ENCODE results near the gene U2AF1L4.

The U2AF1L4 gene

DNA sequence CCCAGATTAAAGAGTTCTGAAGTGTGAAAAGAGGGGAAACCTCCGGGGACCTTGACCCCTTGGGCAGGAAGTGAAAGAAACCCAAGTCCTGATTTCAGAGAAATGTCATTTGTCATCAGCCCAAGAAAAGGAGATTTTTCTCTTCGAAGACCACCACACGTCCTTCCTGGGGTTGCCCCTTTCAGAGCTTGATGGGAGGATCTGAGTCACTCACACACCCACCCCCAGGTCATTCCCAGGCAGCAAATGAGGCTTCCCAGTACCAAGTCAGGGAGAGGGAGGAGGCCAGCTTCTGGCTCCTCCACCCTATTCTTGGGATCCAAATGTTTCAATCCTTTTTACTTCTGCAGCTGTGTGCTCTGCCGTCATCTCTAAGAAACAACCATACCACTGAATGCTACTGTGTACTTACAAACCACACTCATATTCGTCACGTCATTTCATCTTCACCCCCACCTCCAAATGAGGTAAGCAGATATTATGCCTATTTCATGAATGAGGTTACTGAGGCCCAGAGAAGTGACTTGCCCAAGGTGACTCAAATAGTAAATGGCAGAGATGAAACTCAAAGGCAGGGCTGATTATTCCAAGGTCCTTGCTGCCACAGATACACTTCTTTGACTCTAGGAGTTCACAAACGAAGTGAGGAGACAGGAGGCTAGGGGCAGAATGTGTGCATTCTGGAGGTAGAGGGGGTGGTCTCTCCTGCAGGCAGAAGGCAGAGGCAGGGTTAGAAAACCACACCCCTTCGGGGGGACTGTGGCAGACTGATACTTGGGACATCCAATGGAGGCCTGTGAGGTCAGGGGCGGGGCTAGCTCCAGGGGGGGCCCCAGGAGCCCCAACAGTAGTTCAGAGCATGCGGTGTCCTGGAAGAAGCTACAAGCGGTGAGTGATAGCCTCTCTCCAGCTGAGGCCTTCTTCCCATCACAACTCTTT lies 32.4 kb downstream of the U2AF1L4 start:
- peak; percentile 74 for DNase-seq (ENCODE audit: low read depth)

- DNase-seq (ENCODE audit: low read depth): peak; percentile 52
These were observed 34.2 kb downstream of the U2AF1L4 start for GRCh38 chr19:35710784-35711723.

- no peak for DNase-seq (ENCODE audit: low read depth)
These were observed 36.8 kb downstream of the U2AF1L4 start for GRCh38 chr19:35708391-35708790.

DNA sequence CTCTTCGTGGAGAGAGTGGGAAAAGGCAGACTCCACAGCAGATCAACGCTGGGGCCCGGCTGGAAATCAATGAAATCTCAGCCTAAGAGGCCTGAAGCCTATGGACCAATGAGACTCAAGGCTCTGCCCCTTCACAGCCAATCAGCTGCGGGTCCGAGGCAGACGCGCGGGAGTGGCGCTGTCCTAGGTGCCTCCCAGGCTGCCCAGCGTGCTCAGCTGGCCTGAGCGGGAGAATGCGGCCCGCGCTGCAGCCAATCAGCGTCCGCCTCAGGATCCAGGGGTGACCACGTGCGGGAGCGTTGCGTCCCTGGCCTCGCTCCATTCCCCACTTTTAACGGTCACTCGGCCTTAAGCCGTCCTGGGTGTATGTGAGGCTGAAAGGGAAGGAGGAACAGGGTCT lies 41.0 kb downstream of the U2AF1L4 start, which contains the start of gene ZBTB32:
Gene ZBTB32 (plus strand): TSS at position 341 of the 400 bp plus-strand sequence. CDS start 10,069 bp downstream, outside the sequence.
- no peak for DNase-seq (ENCODE audit: low read depth)

DNA sequence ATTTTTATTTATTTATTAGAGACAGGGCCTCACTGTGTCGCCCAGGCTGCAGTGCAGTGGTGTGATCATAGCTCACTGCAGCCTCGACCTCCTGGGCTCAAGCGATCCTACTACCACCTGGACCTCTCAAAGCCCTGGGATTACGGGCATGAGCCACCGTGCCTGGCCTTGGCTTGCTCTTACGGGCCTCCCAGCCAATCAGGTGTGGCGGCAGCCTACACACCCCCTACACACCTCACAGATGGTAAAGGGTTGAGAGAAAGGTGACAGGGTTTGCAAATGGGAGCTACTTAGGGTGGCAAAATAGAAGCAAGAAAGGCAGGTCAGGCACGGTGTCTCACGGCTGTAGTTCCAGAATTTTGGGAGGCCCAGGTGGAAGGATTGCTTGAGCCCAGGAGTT lies 41.9 kb downstream of the U2AF1L4 start:
- no peak for DNase-seq (ENCODE audit: low read depth)

DNA sequence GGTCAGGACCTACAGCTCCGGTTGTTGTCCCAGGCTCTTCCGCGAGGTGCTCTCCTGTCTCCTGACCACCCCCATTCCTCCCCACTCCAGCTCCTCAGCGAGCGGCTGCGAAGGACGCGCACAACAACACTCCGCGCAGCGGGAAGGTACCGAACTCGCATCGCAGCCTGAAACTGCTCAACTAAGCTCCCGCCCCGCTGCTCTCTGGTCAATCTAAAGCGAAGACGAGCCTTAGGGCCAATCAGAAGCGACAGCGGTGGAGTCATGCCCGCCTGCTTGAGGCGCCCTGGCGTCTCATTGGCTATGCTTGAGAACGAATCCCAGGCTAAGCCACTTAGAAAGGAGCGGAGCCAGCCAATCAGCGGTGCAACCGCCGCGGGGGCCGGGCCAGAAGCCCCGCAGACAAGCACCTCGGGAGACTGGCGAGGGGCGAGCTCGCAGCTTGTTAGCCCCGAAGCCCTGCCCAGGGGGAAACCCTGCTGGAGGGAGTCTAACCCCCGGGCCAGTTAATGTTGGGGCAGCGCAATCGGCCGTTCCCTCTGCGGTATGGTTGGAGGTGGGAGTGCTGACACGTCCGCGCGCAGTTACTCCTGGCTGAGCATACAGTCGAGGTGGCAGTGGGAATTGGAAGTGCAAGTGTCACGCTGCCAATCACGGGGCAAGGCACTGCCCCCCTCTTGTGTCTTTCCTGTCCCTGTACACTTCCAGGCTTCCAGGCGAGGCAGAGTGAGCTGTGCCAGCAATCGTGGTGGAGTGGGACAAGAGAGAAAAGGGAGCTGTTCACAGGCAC lies 42.8 kb downstream of the U2AF1L4 start:
- peak; percentile 88 for DNase-seq (ENCODE audit: low read depth)

GRCh38 chr19:35696835-35697234 lies 48.4 kb downstream of the U2AF1L4 start:
- DNase-seq (ENCODE audit: low read depth): no peak

DNA sequence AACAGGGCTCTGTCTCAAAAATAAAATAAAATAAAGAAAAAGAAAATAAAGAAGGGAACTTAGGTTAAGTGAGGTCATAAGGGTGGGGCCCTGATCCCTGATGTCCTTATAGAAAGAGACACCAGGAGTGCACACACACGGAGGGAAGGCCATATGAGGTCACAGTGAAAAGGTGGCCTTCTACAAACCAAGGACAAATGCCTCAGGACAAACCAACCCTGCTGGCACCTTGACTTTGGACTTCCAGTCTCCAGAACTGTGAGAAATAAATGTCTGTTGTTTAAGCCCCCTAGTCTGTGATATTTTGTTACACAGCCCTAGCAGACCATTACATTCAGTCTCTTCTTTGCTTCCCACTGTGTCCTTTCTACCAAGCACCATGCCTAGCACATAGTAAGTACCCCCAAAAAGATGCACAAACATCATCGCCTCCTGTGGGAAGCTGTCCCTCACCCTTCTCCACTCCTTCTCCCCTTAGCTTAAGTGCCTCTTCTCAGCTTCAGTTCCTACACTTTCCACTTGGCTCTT lies 49.3 kb downstream of the U2AF1L4 start:
- DNase-seq (ENCODE audit: low read depth): no peak

DNA sequence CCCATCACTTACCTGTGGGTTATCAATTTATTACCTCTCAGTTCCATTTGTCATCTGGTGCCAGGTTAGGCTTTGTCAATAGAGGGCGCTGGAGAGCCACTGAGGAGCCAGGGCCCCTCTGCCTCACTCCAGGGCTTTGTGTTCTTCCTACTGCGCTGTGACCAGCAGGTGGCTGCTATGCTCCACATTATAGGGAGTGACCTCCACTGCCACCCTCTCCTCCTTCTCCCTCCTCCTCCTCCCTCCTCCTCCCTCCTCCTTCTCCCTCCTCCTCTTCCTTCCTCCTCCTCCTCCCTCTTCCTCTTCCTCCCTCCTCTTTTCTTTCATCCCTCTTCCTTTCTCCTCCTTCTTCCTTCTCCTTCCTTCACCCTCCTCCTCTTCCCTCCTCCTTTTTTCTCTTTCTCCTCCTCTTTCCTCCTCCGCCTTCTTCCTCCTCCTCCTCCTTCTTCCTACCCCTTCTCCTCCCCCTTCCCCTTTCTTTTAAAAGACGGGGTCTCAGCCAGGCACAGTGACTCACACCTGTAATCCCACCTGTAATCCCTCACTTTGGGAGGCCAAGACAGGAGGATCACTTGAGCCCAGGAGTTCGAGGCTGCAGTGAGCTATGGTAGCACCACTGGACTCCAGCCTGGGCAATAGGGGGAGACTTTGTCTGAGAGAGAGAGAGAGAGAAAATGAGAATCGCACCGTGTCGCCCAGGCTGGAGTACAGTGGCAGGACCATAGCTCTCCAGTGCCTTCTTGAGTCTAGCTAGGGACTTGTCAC lies 51.2 kb downstream of the U2AF1L4 start:
- DNase-seq (ENCODE audit: low read depth): peak; percentile 78

GRCh38 chr19:35693422-35693821 lies 51.8 kb downstream of the U2AF1L4 start:
- no peak for DNase-seq (ENCODE audit: low read depth)

Measured in stimulated activated CD8-positive, alpha-beta memory T cell treated with anti-CD3 and anti-CD28 coated beads, Interleukin-4, amount 100 ng/mL, for 24 hours (primary cell).